ENCODE data around the gene SLC4A1.

The SLC4A1 gene

DNA sequence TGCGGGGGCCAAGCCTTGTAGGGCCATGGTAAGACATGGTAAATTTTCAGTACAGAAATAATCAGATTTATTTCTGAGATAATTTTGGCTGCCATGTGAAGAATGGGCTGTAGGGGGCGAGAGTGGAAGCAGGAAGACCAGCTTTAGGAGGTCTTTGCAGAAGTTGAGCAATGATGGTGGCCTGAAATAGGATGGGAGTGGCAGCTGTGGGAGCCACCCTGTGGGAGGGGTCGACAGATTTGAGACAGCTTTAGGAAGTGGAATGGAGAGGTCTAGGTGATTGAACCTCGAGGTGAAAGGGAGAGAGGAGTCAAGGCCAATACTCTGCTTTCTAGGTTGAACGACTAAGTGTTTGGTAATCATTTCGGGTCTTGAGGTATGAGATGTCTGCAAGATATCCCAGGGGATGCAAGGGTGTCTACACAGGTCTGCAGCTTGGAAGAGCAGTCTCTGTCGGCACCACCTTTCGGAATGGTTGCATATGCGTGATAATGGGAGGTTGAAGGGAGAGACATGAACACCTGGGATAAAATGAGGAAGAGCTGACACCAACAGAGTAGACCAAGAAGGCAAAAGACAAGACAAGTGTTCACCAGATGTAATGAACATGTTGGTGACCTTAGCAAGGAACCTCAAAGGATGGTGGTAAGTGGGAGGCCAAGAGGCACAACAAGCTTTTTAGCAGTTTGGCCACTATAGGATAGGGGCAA, 64.0 kb downstream of the SLC4A1 start:
- DNase-seq, result peak; percentile 54

- DNase-seq, result no peak
Observed at GRCh38 chr17:44202756-44203155, 65.2 kb downstream of the SLC4A1 start.

GRCh38 chr17:44200478-44201155, 67.3 kb downstream of the SLC4A1 start:
- no peak for DNase-seq

DNA sequence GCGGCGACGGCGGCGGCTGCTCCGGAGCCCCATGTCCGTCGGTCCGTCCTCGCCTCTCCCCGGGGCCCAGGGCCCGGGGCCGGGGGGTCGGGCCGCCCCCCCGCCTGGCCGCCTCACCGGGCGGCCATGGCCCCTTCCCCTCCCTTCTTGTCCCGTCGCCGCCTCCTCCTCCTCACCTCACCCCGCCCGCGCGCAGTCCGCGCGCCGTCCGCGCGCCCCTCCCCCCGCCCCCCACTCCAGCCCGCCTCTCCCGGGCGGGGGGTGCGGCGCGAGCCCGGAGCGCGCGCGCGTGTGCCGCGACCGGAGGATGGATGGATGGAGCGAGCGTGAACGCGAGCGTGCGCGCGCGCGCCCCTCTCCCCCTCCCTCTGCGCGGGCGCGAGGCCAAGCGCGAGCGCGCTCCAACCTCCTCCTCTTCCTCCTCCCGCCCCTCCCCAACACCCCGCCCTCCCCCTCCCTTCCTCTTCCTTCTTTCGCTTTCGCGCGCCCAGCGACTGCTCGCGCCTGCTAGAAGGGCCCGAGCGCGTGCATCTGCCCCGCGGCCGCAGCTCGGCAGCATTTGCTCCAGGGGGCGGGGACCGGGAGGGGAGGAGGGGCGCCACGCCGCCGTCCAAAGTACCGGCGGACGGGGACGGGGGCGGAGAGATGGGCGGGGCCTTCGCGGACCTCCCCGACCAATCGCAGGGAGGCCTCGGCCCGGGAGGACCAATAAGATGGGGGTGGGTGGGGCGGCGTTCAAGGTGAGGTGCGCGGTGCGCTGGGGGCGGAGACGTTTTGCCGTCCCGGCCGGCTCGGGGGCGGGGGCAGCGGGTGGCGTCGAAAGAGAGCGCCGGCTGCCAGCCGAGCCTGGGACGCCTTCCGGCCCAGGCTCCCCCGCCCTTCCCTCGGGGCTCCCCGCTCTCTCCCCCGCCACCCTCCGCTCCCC, 68.1 kb downstream of the SLC4A1 start, which contains the start of gene ATXN7L3:
Gene ATXN7L3 (minus strand): TSS at position 332 of the 925 bp plus-strand sequence. CDS start 1,814 bp downstream, outside the sequence.
- peak; percentile 99 for DNase-seq

- peak; percentile 60 for DNase-seq
Observed at GRCh38 chr17:44198721-44199552, 69.0 kb downstream of the SLC4A1 start.

All from EL (cell line).